Stimulated activated CD4-positive, alpha-beta T cell treated with anti-CD3 and anti-CD28 coated beads, Interleukin-15, amount 100 ng/mL, for 24 hours (primary cell): Measurements from ENCODE around the gene ALMS1.
"Not testable (repeated sequence)": the region's sequence is repeated elsewhere in the genome, so short reads cannot be mapped to it uniquely, and the experiment has no call there.

ENCODE experiments used
- DNase-seq: peaks from one replicate; pipeline ENCODE4 v3.0.0-alpha.2; 2020

ALMS1 gene

DNA sequence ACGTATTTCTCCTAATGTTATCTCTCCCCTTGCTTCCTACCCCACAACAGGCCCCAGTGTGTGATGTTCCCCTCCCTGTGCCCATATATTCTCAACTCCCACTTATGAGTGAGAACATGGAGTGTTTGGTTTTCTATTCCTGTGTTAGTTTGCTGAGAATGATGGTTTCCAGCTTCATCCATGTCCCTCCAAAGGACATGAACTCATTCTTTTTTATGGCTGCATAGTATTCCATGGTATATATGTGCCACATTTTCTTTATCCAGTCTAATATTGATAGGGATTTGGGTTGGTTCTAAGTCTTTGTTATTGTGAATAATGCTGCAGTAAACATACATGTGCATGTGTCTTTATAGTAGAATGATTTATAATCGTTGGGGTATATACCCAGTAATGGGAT lies 119.2 kb downstream of the ALMS1 start:
- not testable (repeated sequence) for DNase-seq

DNA sequence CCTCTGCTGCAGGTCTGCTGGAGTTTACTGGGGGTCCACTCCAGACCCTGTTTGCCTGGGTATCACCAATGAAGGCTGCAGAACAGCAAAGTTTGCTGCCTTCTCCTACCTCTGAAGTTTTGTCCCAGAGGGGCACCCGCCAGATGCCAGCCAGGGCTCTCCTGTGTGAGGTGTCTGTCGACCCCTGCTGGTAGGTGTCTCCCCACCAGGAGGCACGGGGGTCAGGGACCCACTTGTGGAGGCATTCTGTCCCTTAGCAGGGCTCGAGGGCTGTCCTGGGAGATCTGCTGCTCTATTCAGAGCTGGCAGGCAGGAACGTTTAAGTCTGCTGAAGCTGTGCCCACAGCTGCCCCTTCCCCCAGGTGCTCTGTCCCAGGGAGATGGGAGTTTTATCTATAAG lies 124.8 kb downstream of the ALMS1 start:
- DNase-seq: not testable (repeated sequence)

DNA sequence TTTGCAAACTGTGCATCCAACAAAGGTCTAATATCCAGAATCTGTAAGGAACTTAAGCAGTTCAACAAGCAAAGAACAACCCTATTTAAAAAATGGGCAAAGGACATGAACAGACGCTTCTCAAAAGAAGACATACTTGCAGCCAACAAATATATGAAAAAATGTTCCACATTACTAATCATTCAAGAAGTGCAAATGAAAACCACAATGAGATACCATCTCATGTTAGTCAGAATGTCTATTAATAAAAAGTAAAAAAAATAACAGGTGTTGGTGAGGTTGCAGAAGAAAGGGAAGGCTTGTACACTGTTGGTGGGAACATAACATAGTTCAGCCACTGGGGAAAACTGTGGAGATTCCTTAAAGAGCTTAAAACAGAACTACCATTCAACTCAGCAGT lies 130.4 kb downstream of the ALMS1 start:
- no peak for DNase-seq

DNA sequence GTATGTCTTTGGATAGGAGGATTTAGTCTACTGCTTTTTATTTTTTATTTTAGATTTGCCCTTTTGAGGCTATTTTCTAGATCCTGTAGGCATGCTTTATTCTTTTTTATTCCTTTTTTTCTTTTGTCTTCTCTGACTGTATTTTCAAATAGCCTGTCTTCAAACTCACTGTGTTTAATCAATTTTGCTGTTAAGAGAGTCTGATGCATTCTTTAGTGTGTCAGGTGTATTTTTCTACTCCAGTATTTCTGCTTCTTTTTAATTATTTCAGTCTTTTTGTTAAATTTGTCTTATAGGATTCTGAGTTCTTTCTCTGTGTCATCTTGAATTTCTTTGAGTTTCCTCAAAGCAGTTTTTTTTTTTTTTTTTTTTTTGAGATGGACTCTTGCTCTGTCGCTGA lies 143.1 kb downstream of the ALMS1 start:
- DNase-seq: no peak

DNA sequence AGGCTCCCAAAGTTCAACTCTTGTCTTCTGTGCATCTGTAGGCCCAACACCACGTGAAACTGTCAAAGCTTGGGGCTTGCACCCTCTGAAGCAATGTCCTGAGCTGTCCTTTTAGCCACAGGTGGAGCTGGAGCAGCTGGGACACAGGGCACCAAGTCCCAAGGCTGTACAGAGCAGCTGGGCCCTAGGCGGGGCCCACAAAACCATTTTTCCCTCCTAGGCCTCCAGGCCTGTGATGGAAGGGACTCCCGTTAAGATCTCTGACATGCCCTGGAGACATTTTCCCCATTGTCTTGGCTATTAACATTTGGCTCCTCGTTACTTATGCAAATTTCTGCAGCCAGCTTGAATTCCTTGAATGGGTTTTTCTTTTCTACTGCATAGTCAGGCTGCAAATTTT lies 145.1 kb downstream of the ALMS1 start:
- not testable (repeated sequence) for DNase-seq

DNA sequence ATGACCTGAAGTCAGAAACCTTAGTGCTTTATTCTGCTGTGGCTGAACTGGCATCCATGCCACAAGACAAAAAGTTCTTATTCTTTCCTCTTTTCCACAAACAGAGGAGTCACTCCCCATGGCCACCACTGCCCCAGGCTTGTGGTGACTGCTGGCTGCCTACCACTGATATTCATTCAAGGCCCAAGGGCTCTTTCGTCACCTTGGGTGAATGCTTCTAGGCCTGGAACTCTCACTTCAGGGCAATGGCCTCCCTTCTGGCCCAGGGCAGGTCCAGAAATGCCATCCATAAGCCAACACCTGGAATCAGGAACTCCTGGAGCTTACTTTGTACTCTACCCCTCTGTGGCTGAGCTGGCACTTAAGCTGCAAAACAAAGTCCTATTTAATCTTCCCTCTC lies 146.7 kb downstream of the ALMS1 start:
- DNase-seq: no peak

DNA sequence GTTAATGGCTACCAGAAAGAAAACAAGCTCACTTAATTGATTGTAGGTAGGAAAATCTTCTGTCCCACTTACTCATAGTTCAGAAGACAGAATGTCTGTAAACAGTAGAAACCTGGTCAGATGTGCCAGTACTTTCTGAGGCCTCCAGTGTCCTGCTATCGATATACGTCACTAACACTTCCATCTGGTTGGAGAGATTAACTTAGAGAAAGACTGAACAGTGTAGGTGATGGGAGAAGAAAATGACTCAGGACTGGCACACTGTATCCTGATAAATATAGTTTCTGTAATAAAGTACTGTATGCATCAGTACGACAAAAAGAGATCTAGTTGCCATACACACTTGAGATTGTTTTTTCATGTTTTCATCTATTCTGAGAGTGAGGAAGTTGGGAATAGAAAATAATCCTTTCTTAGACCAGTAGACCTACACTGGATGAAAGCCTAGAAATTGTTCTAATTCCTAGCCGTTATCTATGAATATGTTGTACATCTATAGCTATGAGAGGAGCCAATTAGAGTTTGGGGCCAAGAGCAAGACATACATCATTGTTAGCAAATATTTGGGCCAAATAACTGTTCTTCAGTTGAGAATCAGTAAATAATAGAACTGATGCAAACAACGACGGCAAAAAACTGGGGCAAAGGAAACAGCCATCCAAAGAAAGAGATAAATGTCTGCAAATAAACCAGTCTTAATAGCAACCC lies 150.7 kb downstream of the ALMS1 start:
- no peak for DNase-seq

DNA sequence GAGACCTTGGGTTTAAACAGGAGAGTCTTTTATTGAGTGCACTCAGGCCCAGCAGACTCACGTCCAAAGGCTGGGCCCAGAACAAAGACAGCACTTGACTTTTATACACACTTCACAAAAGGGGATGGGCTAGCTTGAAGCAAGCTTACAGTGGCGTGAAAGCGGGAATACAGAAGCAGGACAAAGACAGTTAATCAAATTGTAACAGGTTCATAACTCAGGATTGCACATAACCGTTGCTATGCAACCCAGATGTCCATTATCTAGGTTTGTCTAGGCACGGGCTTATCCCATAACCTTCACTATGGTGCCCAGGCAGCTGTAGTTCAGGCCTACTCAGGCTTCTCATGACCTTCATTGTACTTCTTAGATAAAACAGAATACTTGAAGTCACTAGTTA lies 175.2 kb downstream of the ALMS1 start:
- not testable (repeated sequence) for DNase-seq

DNA sequence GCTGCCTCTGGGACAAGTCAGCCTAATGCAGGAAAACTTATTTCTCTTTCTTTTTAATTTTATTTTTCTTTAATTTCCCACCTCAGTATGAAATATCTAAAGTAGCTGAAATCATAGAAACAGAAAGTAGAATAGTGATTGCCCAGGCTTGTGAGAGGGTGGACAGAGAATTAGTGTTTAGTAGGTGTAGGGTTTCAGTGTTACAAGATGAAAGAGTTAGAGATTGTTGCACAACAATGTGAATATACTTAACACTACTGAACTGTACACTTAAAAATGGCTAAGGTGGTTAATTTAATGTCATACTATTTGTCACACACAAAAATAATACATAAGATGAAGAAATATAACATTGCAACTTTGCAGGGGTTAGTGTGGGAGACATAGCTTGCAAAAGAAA lies 175.8 kb downstream of the ALMS1 start:
- no peak for DNase-seq

DNA sequence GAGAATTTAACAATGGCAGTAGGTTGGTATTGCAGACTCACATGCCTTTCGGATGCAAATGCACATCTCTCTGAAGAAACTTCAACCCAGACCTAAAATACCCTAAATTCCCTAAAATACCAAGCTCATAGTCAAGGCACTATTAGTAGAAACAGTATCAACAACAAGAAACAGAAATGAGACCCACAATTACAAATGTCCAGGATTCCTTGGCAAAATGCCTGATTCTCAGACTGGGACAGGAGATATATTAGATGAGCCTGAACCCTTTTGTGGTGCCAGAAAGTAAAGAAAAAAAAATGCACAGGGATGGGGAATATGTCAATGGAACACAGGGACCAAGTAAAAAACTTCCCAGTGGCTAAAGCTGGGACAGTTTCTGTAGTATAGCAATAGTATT lies 179.3 kb downstream of the ALMS1 start:
- DNase-seq: no peak

DNA sequence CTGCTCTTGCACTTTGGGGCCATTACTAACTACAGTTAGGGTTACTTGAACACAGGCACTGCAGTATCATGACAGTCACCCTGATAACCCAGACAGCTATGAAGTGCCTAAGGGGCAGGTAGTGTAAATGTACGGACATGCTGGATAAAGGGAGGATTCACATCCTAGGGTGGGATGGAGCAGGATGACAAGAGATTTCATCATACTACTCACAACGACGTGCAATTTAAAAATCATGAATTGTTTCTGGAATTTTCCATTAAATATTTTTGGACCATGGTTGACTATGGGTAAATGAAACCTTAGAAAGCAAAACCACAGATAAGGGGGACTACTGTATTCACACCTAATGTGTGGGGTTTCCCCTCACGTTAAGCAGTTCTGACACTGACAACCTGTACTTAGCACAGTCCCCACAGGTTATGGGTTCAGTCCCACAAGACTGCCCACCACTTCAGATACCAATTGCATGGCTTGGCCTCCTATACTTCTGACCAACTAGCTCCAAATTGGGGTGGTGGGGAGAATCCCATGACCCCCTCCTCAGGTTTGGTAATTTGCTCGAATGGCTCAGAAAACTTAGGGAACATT lies 180.7 kb downstream of the ALMS1 start:
- DNase-seq: no peak

DNA sequence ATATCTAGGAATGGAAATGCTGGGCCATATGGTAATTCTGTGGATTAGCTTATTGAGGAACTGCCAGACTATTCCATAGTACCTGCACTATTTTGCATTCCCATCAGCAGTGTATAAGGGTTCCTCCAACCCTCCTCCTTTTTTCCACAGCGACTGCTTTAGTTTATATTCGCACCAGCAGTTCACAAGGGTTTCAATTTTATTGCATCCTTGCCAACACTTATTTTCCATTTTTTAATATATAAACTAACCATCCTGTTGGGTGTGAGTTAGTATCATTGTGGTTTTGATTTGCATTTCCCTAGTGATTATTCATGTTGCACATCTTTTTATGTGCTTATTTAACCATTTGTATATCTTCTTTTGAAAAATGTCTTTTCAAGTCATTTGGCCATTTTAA lies 189.6 kb downstream of the ALMS1 start:
- no peak for DNase-seq

DNA sequence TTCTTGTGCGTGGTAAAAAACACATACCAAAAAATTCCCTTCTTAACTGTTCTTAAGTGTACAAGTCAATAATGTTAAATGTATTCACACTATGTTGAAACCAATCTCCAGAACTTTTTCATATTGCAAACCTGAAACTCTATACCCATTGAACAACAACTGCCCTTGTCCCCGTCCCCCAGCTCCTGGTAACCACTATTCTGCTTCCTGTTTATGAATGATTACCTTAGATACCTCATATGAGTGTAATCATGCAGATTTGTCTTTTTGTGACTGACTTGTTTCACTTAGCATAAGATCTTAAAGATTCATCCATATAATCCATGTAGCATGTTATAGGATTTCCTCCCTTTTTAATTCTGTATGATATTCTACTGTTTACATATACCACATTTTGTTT lies 196.7 kb downstream of the ALMS1 start:
- DNase-seq: no peak

DNA sequence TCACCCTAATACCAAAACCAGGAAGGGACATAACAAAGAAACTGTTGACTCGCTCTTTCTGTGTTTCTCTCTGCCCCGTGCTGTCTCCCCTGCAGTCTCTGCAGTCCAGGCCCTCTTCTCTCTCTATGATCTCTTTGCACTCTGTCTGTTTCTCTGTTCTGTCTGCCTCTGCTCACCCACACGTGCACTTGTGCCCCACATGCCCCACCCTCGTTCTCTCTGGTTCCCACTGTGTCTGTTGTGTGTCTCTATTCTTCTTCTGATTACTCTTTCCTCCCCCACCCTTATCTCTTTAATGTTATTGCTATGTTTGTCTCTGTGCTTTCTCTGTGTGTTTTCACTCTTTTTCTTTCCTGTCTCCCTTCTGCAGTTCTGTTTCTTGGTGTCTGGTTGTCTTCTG lies 202.5 kb downstream of the ALMS1 start:
- no peak for DNase-seq

DNA sequence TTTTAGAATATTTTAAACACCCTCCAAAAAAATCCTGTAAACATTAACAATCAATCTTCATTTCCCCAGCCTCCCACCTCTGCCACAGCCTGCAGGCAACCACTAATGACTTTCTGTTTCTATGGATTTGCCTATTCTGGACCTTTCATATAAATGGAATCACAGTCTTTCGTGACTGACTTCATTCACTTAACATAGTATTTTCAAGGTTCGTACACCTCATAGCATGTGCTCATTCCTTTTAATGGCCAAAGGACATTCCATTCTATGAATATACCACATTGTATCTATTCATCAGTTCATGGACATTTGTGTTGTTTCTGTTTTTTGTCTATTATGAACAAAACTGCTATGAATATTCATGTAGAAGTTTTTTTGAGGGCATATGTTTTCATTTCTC lies 208.0 kb downstream of the ALMS1 start:
- no peak for DNase-seq

DNA sequence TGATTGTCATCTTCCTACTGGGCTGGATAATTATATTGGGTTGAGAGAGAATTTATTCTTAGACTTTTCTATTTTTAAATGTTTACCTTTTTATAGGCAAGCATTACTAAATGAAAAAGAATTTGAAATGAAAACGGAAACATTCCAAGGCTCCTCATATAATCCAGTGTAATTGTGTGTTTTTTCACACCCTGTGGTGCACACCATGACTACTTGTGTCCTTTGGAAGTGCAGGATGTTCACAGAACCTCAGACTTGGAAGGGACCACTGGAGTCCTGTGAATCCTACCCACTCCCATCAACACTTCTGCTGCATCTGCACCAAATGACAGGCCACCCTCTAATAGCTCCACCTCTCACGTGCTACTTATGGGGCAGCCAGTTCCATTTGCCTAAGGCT lies 208.6 kb downstream of the ALMS1 start:
- DNase-seq: no peak

DNA sequence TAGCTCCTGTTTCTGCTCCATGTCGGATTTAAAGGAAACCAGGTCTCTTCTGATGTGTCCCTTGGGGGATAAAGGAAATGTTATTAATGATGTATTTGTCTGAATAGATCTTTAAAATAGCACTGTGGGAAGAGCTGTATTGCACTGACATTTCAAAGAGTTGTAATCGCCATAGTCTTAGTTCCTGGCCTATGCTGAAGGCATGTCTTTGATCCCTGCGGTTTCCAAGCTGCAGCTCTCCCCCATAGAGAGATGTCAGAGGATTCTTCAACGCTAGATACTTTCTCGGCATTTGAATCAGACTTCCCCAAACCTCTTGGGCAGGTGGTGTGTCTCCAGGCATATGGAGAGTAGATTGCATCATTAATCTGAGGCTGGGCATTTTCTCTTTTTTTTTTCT lies 216.1 kb downstream of the ALMS1 start:
- DNase-seq: no peak

DNA sequence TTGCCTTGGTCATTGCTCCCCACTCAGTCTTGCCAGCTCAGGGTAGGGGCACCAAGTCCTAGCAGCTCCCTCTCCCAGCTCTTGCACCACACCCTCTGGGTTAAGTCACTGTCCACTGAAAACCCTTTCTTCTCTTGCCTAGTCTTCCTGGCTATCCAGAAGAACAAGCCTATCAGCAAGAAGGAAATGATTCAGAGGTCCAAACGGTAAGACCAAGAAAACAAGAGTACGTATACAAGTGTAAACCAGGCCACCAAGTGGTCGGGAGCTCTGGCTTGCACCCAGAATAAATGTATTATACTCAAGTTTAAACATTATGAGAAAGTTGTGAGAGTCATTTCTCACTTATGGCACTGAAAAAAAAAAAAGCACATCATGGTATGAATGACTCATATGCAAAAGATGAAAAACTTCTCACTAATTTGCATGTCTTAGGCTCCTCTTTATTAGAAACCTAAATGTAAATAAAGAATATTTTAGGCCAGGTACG lies 217.5 kb downstream of the ALMS1 start:
- peak; percentile 32 for DNase-seq

DNA sequence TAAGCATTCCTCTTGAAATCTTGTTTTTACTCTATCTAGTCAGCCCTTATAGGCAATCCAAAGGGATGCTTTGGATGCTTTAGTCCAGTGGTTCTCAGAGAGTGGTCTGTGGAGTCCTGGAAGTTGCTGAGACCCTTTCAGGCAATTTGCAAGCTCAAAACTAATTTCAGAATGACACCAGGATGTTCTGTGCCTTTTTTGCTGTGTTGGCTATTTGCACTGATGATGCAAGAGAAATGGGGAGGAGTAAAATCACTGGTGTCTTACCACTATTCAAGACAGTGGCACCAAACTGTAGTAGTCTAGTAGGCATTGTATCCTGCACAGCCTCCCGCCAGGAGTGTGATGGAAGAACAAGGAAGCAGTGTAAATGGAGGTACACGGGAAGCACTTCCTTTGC lies 219.0 kb downstream of the ALMS1 start:
- DNase-seq: not testable (repeated sequence)

DNA sequence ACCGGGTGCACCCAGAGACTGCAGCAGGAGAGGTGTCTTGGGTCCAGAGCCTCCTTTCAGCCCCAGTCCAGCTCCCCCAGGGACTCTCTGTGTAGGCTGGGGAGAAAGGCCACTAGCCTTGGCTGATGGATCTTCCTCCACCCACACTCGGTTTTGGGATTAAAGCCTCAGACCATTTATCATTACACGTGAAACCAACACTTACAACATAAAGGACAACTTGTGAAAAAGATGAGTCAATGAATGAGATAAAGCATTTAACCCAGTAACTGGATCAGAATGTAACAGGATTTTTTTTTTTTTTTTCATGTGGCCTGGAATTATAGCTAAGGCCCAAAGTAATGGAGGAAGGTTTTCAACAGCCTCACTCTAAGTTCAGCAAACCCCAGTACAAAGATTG lies 224.5 kb downstream of the ALMS1 start:
- no peak for DNase-seq

DNA sequence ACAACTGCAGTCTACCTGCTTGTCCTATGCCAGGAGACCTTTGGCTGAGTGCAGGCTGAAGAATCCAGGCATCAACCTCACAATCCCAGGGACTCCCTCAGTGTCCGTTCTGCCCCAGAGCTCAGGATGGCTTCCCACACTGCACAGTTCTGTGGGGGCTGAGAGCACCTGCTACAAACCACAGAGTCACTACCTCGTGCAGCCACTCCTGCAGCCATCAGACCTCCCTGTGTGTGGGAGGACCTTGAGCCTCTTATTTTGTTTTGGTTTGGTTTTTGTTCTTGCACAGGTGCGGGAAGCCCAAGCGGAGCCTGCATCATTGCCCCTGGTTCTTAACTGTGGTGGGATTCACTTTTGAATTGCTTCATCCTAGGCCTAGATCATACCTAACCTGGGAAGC lies 225.6 kb downstream of the ALMS1 start:
- no peak for DNase-seq

DNA sequence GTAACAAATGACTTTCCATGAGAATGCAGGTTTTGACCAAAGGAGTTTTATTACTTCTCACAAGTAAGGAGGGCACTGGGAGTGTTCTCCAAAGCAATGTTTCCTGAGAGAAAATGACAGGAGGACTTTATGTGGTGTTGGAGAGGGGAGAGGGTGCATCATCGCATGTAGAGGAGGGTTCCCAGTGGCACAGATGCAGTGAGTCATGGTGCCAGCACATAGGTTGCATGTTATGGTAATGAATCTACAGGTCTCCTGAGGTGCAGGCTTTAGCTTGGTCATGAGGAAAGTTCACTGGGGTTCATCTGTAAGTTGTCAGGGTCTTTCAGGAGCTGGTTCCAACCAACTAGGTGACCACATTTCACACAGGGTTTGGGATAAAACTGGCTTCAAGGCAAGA lies 226.2 kb downstream of the ALMS1 start:
- no peak for DNase-seq

DNA sequence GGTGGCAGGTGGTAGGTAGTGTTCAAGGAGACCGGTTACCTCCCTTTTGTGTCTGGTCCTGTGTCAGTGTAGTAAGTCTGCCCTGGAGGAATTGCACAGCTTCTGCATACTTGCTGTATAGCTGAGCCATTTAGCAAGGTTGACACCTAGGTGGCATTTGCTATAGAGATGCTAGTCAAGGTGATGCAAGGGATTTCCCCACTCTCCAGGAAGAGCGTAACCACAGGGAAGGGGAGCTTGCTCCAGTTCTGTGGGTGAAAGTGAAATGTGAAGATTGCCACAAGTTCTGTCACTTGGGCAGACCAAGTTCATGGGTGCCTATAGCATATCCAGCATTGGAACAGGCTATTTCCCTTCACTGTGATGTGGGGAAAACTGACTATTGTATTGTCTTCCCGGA lies 228.5 kb downstream of the ALMS1 start:
- DNase-seq: peak; percentile 34

DNA sequence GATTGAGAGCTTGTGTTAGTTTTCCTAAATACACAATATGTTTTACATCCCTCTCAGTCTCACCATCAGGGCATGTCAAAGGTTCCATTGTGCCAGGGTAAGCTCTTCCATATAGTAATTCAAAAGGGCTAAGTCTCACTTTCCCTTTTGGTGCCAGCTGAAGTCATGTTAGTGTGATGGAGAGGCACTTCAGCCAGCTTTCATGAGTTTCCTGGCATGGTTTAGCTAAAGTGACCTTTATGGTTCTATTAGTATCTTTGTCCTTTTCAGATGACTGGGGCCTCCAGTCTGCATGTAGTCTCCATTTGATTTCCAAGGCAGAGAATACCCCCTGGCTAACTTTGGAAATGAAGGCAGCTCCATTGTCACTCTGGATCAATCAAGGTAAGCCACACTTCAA lies 229.4 kb downstream of the ALMS1 start:
- no peak for DNase-seq

DNA sequence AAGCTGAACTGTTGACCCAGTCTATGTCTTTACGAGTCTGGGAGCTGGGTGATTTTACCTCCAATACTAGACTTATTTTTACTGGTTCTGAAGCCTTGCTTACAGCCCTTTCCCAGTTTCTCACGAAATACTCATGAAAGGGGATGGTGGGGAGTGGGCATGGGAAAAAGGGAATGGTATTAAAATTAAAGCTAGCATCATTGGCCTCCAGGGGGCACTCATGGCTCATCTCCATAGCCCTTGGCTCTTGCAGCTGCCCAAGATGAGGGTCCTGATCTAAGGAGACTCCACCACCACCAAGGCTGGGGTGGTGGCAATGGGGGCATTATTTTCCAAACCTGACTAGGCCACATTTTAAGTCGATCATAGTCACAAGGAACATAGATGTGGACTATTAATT lies 234.3 kb downstream of the ALMS1 start:
- not testable (repeated sequence) for DNase-seq
